HG02938 (cell line): Measurements from ENCODE around the gene HAPLN3.

Experiments used
- ATAC-seq: cut with Tn5 transposase; IDR thresholded peaks from one replicate; pipeline ENCODE4 v1.9.1; 2021; ENCODE audit warnings: mild to moderate bottlenecking, moderate library complexity; ENCODE audit not compliant: unreplicated experiment

Gene HAPLN3

GRCh38 chr15:88896333-88897033, 1.1 kb upstream of the HAPLN3 start:
- ATAC-seq, result no peak

- ATAC-seq, result peak; percentile 43
Measured at GRCh38 chr15:88894348-88894818, 961 bp downstream of the HAPLN3 start.

- no peak for ATAC-seq
Measured at GRCh38 chr15:88891540-88892254, 3.6 kb downstream of the HAPLN3 start.

- no peak for ATAC-seq
Measured at GRCh38 chr15:88890495-88890894, 4.8 kb downstream of the HAPLN3 start.

GRCh38 chr15:88888719-88889118, 6.6 kb downstream of the HAPLN3 start:
- no peak for ATAC-seq

- no peak for ATAC-seq
Measured at GRCh38 chr15:88887068-88887580, 8.2 kb downstream of the HAPLN3 start.

GRCh38 chr15:88882785-88883184, 12.6 kb downstream of the HAPLN3 start:
- no peak for ATAC-seq

- no peak for ATAC-seq
Measured at GRCh38 chr15:88881775-88882174, 13.6 kb downstream of the HAPLN3 start.

GRCh38 chr15:88880944-88881740, 14.2 kb downstream of the HAPLN3 start:
- no peak for ATAC-seq

GRCh38 chr15:88878720-88879184, 16.6 kb downstream of the HAPLN3 start:
- no peak for ATAC-seq

GRCh38 chr15:88877906-88878305, 17.4 kb downstream of the HAPLN3 start:
- ATAC-seq, result no peak

GRCh38 chr15:88877415-88877814, 17.9 kb downstream of the HAPLN3 start:
- ATAC-seq, result no peak

- no peak for ATAC-seq
Measured at GRCh38 chr15:88876573-88876972, 18.8 kb downstream of the HAPLN3 start.

GRCh38 chr15:88874684-88875083, 20.7 kb downstream of the HAPLN3 start:
- no peak for ATAC-seq

GRCh38 chr15:88874275-88874674, 21.1 kb downstream of the HAPLN3 start:
- ATAC-seq, result no peak

- ATAC-seq, result no peak
Measured at GRCh38 chr15:88873786-88874185, 21.6 kb downstream of the HAPLN3 start.

GRCh38 chr15:88872706-88873105, 22.6 kb downstream of the HAPLN3 start:
- ATAC-seq, result no peak

GRCh38 chr15:88872106-88872505, 23.2 kb downstream of the HAPLN3 start:
- no peak for ATAC-seq

GRCh38 chr15:88871313-88871712, 24.0 kb downstream of the HAPLN3 start:
- no peak for ATAC-seq

GRCh38 chr15:88866295-88866881, 29.0 kb downstream of the HAPLN3 start:
- ATAC-seq, result no peak
